KBM-7 (cell line): ENCODE data around the gene CDK5.

Source experiments
- DNase-seq: peaks from one replicate; pipeline ENCODE4 v3.0.0-alpha.2; 2015
- in situ Hi-C: fragments of 300-500 bp; cut with MboI; formaldehyde crosslinking; loops from 2 replicates; pipeline ENCODE4 v1.14.3; 2020; ENCODE audit warnings: low sequenced_read_pairs, low pct_unique_long_range_greater_than_20kb, mixed read lengths

CDK5 gene

DNA sequence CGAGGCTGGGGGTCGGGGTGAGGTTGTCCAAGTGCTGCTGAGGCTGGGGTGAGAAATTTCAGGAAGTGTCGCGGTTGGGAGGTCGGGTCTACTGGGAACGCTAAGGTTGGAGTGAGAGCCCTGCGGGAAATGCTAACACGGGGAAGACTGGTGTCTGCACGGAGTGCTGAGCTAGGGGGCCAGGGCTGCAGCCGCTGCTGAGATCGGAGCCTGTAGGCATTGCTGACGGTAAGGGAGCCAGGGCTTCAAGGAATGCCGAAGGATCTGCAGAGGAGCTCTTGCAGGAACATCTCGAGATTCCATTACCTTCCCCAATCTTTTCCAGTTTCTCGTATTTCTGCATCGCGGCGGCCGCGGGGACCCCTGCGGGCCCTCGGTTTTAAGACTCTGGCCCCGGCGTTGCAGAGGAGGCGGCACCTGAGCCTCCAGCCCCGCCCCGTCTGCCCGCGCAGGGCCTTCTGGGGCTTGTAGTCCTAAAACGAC is at the start of gene CDK5:
TSS of gene CDK5 (minus strand) at position 392 of the 483 bp plus-strand sequence. CDS start at position 343, 49 bp downstream.
- DNase-seq: no peak
- in situ Hi-C loops: no loop called here

DNA sequence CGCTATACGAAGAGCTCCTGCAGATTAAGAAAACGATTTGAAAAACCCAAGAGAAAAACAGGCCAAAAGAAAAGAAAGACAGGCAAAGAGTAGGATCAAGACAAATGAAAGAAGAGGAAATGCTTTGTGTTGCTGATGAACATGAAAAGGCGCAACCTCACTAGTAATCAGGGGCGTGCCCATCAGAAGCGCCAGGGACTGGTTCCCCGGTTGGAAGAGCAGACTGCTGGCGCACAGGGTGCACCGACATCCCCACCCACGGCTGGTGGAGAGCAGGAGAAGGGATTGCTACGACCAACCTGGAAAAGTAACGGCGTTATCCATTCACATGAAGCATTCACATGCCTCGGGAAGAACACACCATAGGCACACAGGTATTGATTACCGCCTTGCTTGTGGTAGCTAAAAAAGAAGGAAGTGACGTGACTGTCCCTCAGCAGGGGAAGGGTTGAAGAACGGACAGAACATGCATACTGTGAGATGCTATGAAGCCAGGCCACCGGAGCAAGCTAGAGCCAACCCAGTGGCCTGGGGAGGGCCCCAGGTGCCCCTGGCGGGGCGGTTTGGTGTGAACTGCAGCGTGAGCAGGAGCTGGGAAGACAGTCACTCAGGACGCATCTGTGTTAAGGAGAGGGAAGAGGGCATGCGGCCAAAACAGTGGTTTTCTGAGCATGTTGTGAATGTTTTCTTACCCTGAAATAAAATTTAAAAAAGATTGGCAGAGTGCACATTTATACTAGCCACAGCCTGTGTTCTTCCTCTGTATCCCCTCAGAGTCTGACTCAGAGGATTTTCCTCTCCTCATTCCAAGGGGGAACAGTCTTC is 46.9 kb upstream of the CDK5 start:
- in situ Hi-C loops: no loop called here
- no peak for DNase-seq

DNA sequence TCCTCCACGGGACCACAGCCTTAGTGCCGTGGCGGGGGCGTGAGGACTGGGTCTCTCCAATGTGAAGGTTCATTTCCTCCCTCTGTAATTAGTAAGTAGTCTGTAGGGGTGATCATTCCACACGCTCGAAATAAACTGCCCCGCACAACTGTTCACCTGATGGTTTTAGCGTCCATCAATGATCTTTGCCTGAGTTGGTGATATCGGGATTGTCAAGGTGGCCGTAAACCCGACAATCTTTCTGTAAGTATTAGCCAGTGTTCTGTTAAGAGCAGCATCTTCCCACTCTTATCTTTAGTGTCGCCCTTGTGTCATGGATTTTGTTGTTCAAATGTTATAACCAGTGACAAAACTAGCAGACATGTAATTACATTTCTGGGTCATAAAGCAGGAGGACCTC is 46.3 kb upstream of the CDK5 start:
- in situ Hi-C loops: no loop called here
- no peak for DNase-seq

GRCh38 chr7:151102991-151103390 is 45.3 kb upstream of the CDK5 start:
- no peak for DNase-seq
- in situ Hi-C loops: no loop called here

- in situ Hi-C loops: no loop called here
- DNase-seq: no peak
Observed at GRCh38 chr7:151101621-151102396, 44.1 kb upstream of the CDK5 start.

DNA sequence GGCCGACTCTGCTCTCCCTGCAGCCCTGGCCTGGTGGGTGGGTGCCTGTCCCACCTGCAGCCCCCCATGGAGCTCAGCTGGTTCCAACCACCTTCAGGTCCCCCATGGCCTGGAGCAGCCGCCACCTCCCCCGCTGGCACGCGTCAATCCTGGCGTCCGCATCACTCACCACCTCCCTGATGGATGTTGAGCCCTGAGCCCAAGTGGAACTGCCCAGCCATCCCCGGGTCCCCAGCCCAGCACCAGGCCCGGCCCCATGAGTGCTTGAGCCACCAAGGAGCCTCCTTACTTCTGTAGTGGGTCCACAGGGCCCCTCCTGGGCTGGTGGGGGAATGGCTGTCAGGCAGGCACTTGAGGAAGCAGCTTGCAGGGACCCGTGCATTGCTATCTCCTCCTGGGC is 43.2 kb upstream of the CDK5 start:
- no peak for DNase-seq
- in situ Hi-C loops: no loop called here

DNA sequence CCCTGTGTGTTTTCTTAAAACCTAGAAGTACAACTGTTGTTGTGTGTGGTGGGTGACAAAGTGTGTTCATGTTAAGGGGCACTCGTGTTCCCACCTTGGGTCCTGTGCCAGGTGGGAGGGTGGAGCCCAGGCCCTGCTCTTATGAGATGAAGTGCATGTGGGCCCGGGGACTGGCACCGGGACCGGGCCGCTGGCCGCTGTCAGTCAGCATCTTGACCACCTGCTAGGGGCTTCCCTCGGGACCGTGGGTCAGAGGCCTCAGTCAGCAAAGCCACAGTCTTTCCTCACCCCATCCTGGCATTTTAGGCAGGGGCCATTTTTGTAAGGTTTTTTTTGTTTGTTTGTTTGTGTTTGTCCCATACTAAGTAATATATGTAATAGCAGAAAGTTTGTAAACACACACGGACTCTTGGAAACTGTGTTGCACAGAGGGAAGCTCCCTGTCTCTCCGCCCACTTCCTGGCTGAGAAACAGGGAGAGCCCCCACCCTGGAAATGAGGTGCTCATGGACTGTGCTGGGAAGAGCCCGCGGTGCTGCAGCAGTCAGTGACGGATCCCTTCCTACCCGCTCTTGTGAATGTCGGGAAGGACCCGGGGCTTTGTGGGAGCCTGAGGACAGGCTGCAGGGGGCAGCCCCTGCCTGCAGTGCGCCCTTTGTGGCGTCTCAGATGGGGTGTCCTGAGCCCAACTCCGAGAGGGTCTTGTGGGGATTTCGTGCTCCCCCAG is 42.0 kb upstream of the CDK5 start:
- DNase-seq: no peak
- in situ Hi-C loops: no loop called here

- in situ Hi-C loops: no loop called here
Observed at GRCh38 chr7:151095828-151096475, 38.3 kb upstream of the CDK5 start.

DNA sequence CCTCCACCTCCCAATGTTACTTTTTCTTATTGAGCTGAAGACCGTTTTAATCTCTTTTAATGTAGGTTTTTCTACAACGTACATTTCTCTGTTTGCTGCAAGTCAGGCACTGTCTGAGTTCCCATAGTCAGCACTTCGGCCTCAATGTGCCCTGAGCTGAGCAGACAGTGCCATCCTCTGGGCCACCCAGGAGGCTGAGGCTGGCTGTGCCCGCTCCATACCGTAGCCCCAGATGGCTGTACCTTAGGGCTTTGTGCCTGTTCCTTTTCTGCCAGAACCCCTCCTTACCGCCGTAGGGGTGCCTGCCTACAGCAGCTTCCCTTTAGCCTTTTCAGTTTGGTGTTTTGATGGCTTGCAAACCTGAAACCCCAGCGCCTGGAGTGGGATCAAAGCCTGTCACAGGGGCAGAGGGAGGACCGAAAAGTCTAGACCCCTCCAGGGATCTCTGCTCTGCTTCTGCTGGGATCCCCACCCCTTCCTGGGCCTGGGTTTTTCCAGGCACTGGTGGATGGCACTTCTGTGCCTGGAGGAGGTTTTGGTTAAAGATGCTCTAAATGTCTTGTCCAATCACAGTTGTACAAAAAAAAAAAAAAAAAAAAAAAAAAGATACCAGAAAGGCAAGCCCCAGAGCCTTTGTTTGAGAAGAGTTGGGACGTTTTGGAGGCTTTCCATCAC is 37.6 kb upstream of the CDK5 start:
- in situ Hi-C loops: no loop called here
- no peak for DNase-seq

More at GRCh38 chr7:151095828-151096475, 38.3 kb upstream of the CDK5 start:
- no peak for DNase-seq

DNA sequence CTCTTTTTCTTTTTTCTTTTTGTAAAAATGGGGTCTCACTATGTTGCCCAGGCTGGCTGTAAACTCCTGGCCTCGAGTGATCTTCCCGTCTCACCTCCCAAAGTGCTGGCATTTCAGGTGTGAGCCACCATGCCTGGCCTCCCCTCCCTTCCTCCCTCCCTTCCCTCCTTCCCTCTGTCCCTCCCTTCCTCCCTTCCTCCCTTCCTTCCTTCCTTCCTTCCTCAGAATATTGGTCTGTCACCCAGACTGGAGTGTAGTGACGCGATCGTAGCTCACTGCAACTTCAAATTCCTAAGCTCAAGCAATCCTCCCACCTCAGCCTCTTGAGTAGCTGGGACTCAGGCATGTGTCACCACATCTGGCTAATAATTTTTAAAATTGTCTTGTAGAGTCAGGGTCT is 37.0 kb upstream of the CDK5 start:
- no peak for DNase-seq
- in situ Hi-C loops: no loop called here

DNA sequence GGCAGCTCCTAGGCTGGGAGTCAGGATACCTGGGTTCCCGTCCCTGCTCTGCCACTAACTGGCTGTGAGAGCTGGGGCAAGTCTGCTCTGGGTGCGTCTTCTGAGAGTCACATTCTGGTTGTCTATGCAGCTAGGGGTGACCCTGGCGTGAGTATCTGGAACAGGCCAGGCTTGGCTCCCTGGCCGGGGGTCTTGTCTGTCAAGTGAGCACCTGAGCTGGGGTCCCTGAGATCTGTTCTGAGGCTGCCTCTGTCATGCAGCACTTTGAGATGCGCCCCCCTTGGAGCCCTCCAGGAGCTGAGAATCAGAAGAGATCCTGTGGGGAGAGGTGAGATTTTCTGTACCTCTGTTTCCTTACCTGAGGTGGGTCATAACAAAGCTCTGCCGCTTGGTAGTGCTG is 36.1 kb upstream of the CDK5 start:
- in situ Hi-C loops: no loop called here
- no peak for DNase-seq

GRCh38 chr7:151091988-151092387 is 34.3 kb upstream of the CDK5 start:
- no peak for DNase-seq
- in situ Hi-C loops: no loop called here

DNA sequence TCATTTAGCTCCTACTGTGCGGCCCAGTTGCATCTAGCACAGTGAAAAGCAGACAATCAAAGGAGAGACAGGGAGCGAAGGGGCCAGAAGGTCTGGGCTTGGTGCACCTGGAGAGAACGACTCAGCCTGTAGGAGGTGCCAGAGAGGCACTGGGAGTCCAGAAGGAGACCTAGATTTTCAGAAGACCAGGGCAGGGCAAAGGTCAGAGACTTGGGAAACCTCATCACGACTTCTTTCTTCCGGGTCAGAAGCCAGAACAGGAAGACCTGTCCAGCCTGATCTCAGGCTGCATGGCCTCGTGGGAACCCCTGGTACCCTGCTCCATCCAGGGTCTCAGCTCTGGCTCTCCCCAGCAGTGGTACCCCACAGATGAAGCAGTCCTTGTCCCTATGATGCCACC is 33.7 kb upstream of the CDK5 start:
- no peak for DNase-seq
- in situ Hi-C loops: no loop called here

DNA sequence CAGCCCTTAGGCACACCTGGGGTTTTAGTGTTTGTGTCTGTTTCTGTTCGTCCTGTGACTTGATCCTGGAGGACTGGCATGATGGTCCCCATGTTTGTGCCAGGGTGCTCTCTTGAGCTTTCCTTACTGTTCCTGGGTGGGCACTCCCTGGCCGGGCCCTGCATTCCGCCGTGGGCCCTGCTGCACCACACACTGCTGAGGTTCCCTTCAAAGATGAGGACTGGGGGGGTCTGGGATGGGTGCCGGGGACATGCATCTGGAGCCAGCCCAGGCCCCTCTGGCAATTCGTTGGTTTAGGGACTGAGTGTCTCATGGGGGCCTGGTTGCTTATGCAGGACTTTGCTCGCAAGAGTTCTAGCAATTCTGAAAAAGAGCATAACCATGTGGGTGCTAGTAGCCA is 33.3 kb upstream of the CDK5 start:
- no peak for DNase-seq
- in situ Hi-C loops: no loop called here

GRCh38 chr7:151089893-151090730 is 32.4 kb upstream of the CDK5 start:
- in situ Hi-C loops: no loop called here

GRCh38 chr7:151088856-151089699 is 31.4 kb upstream of the CDK5 start:
- in situ Hi-C loops: no loop called here

More at GRCh38 chr7:151089893-151090730, 32.4 kb upstream of the CDK5 start:
- DNase-seq: no peak

More at GRCh38 chr7:151088856-151089699, 31.4 kb upstream of the CDK5 start:
- peak; percentile 73 for DNase-seq
